ENCODE data around the gene L3MBTL1.

Gene L3MBTL1

DNA sequence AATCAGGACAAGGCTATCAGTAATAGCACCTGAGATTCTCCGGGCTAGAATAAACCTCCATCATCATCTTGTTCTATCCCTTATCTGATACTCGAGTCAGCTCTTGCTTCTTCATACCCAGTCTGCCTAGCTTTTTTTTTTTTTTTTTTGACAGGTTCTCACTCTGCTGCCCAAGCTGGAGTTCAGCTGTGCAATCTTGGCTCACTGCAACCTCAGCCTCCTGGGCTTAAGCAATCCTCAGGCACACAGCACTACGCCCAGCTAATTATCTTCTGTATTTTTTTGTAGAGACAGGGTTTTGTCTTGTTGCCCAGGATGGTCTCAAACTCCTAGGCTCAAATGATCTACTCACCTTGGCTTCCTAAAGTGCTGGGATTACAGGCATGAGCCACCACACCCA is 30.3 kb upstream of the L3MBTL1 start:
- TF ChIP-seq, protein P1, sequence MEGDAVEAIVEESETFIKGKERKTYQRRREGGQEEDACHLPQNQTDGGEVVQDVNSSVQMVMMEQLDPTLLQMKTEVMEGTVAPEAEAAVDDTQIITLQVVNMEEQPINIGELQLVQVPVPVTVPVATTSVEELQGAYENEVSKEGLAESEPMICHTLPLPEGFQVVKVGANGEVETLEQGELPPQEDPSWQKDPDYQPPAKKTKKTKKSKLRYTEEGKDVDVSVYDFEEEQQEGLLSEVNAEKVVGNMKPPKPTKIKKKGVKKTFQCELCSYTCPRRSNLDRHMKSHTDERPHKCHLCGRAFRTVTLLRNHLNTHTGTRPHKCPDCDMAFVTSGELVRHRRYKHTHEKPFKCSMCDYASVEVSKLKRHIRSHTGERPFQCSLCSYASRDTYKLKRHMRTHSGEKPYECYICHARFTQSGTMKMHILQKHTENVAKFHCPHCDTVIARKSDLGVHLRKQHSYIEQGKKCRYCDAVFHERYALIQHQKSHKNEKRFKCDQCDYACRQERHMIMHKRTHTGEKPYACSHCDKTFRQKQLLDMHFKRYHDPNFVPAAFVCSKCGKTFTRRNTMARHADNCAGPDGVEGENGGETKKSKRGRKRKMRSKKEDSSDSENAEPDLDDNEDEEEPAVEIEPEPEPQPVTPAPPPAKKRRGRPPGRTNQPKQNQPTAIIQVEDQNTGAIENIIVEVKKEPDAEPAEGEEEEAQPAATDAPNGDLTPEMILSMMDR (IDR thresholded peaks at IDR 0.05), result no peak

DNA sequence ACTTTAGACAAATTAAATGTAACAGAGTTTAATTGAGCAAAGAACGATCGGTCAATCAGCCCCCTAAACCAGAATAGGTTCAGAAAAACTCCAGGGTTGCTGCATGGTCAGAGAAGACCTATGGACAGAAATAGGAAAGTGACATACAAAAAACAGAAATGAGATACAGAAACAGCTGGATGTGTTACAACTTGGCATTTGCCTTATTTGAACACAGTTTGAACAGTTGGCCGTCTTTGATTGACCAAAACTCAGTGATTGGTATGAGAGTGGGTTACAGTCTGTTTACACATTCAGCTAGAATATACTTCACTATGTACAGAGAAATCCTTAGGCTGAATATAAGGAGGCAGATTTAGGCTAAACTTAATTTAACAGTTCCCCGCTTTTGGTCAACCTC is 29.9 kb upstream of the L3MBTL1 start:
- TF ChIP-seq, protein P1 (IDR thresholded peaks at IDR 0.05), result no peak

- TF ChIP-seq, protein P1 (IDR thresholded peaks at IDR 0.05), result no peak
These were observed 17.5 kb upstream of the L3MBTL1 start for GRCh38 chr20:43490038-43490437.

DNA sequence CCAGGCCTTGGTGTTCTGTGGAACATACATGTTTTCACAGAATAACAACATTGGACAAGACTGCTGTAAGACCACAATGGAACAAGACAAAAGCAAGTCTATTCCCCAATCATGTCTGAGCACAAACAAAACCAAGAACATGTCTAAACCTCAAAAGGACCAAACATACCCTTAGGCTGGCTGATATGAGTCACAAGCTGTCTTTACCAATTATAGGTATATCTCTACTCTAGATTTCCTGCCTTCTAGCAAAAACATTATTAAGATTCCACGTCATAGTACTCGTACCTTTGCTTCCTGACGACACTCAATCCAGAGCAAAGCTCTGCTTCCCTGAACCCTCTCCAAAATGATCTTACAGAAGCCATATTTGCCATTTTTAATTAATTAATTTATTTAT is 15.4 kb upstream of the L3MBTL1 start:
- TF ChIP-seq, protein P1 (IDR thresholded peaks at IDR 0.05), result no peak

GRCh38 chr20:43495388-43495787 is 12.1 kb upstream of the L3MBTL1 start:
- TF ChIP-seq, protein P1 (IDR thresholded peaks at IDR 0.05), result no peak

DNA sequence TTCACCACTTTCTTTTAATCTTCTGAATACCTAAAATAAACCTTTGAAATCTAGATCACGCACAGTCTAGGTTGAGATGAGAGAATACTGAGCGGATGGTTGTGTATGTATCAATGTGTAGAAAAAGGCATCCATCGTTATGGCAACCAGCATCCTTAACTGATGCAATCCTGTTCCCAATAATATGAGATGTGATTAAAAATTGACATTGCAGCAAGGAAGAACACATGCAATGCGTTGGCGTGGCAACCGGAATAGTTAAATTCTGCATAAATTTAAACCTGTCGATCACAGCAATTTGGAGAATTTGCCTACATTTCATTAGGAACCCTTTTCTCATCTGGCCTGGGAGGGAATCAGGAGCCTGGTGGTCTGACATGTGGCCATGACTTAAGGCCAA is 1.3 kb upstream of the L3MBTL1 start:
- TF ChIP-seq, protein P1 (IDR thresholded peaks at IDR 0.05), result no peak

GRCh38 chr20:43508106-43508505 is 609 bp downstream of the L3MBTL1 start:
- TF ChIP-seq, protein P1 (IDR thresholded peaks at IDR 0.05), result no peak

GRCh38 chr20:43508604-43509040 is 1.1 kb downstream of the L3MBTL1 start:
- TF ChIP-seq, protein P1 (IDR thresholded peaks at IDR 0.05), result no peak

Measured in LNCAP (cell line).